Hindlimb muscle (tissue), 1 donor: ENCODE measurements around the gene LRP2. TPM values are rescaled to one million over a fixed set of nuclear protein-coding genes. Genes with fewer than 3 reads are reported as not detected.
"Not testable (repeated sequence)": the region's sequence is repeated elsewhere in the genome, so short reads cannot be mapped to it uniquely, and the experiment has no call there.

ENCODE experiments used
- DNase-seq: peaks from one replicate; pipeline ENCODE4 v3.0.0-alpha.2; 2013
- polyA plus RNA-seq: library from polyadenylated mRNA; unstranded; fragments of 120-200 nt; gene quantifications from one replicate; pipeline ENCODE4 v1.2.1, GENCODE V29; 2013; ENCODE audit not compliant: insufficient read length

The LRP2 gene
- polyA plus RNA-seq = 0.05 TPM

DNA sequence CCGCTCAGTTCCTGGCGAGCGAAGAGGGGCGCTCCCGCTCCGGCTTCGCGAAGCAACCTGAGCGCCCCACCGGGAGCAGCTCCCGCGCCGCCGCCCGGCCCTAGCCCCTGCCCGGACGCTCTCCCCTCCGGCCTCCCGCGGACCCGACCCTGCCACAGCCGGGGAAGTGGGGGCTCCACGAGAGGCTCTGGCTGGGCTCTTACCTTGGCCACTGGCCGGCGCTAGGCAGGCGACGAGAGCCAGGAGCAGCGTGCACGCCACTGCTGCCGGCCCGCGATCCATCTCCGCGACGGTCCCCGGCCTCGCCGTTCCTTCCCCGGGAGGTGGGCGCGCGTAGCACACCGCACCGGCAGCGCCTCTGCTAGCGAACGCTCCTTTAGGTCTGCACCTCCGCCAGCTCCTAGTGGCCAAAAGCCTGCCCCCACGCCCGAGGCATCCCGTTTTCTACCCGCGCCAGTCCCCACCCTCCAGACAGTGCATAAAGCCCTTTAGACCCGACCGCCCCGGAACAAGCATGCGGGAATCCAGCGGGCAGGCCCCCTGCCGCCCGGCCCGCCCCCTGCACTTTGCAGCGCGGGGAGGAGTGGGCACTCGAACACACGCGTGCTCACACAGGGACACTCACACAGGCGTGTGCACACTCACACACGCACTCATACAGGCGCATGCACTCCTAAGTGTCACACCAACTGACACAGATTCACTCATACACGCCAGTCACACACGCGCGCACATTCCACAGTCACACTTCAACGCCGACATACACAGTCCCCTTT, at the start of gene LRP2:
LRP2 (minus strand) TSS at position 417 of the 776 bp plus-strand sequence; CDS start at position 282, 135 bp downstream.
- no peak for DNase-seq

DNA sequence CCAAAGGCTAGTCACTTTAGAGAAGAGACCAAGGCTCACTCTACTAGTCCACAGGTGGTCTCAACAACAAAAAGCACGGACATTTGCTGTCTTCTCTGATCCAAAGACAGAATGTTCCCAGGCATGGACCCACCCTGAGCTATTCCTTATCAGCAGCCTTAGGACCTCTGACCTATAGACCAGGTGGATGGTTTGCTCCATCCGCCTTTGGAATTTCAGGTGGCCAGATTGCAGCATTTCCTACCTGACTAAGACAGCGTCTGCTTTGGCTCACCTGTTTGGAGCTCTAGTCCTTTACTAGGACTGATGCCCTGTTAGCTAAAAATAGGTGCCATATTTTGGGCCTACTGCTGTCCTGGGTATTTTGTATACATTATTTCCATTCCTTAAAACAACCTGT, 44.6 kb upstream of the LRP2 start:
- no peak for DNase-seq

- DNase-seq = not testable (repeated sequence)
Measured at GRCh38 chr2:169399491-169399890, 37.2 kb upstream of the LRP2 start.

DNA sequence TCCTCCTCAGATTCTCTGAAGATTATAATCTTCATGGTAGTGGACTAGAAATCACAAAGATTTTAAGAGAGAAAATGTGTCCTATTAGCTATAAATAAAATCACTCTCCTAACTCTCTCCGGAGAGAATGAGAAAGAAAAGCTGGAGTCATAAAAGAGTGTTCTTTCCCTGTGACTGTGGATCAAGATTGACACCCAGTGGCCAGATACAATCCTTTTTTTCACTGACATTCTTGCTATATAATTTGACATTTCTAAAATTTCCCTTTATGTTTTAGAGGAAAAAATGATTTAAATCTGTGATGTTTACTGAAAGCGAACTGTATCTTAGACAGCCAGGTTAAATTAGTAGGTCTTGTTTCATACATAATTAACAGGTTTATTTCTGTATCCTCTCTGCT, 35.4 kb upstream of the LRP2 start:
- DNase-seq = no peak

- DNase-seq = no peak
Measured at GRCh38 chr2:169395821-169396374, 33.6 kb upstream of the LRP2 start.

GRCh38 chr2:169393068-169393590, 30.8 kb upstream of the LRP2 start:
- DNase-seq = no peak

DNA sequence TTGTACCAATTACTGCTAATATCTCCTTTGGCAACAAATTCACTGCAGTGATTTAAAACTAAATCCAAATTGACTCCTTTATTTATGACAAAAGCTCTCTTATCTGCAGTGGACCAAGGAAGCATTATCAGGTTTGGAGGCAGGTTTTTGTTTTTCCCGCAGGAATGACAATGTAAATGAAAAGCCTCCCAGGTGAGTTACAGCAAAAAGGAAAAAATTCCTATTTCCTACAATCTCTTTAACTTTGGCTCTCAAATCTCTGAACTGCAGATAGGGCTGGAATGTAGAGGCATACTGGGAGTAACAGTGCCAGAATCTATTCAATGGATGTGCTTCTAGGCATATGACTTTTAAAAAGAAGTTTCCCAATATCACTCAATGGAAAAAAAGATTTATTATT, 28.9 kb upstream of the LRP2 start:
- no peak for DNase-seq

DNA sequence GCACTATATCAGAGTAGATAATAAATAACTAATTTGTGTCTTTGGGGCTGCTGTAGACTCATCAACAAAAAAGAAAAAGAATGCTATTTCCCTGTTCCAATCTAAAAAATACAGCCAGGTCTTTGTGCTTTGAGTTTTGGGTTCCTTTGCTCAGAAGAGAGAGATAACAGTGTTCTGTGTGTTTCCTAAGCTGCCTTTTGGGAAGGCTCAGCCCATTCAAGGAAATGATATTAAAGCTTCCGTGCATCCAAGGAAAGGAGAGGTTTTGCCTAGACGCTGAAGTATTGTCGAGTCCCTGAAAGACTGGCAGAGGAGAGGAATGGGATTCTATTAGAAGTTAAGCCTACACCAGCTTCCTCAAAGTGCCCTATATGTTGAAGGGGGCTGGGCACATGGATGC, 25.8 kb upstream of the LRP2 start:
- no peak for DNase-seq

GRCh38 chr2:169386722-169387121, 24.4 kb upstream of the LRP2 start:
- DNase-seq = no peak

GRCh38 chr2:169384816-169385215, 22.5 kb upstream of the LRP2 start:
- DNase-seq = no peak

DNA sequence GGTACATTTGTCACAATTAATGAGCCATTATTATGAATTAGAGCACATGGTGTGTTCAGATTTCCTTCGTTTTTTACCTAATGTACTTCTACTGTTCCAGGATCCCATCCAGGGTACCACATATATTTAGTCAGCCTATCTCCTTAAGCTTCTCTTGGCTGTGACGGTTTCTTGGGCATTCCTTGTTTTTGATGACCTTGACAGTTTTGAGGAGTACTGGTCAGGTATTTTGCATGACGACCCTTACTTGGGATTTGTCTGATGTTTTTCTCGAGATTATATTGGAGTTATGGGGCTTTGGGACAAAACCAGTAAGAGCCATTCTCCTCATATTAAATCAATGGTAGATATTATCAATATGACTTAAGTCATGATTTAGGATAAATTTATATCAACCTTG, 10.2 kb upstream of the LRP2 start:
- no peak for DNase-seq

DNA sequence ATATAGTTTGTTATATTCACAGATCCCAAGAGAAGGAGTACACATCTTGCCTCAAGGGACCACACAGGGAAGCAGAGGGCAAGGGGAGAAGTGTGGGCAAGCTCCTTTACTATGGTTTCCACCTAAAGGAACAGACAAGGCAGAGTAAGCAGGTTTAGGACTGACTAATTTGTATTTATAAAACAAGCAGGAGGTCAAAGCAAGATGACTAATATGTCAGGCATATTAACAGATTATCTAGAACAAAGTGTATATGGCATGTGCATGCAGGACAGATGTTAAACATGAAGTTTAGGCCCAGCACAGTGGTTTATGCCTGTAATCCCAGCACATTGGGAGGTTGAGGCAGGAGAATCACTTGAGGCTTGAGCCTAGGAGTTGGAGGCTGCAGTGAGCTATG, 3.7 kb upstream of the LRP2 start:
- no peak for DNase-seq

DNA sequence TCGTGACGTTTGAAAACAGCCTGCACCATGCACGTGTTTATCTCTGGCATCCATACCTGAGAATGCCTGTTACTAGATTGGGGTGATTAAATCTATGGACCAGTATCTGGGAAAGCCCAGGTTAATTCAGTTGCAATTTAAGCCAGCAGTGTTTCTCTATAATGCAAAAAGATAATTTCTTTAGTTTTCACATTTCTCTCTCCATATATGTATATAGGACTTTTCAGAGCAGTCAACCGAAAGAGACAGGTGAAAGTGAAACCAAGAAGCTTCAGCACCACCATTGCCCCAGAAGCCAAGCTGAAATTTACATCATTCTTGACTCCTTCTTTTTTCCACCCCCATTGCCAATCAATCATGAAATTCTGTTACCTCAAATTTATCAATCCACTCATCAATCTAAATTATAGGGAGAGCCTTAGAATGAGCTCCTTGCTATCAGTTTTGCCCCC, 2.7 kb upstream of the LRP2 start:
- no peak for DNase-seq

DNA sequence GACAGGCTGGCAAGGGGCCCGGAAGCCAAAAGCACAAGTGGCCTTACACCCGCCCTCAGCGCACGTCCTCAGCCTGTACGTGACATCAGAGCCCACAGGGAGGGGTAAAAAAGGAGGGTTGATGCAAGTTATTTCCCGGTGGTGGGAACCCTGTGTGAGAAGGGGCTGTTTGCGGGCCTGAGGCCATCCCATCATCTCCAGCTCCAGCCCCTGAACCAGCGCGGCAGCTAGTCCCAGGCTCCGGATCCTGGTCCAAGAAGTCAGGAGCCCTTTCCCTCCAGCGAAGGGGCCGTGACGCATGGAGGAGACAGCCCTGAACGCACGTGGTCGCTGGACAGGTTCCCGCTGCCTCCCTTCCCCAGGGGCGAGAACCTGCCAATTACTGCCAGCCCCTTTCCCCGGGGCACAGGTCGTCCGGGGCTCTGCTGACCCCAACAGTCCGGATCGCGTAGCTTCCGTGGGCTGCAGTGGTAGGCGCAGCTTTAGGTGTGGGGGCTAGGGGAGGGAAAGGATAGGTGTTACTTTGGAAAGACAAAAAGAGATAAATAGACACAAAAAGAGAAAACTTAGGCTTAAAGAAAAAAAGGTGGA, 1.3 kb upstream of the LRP2 start:
- no peak for DNase-seq

DNA sequence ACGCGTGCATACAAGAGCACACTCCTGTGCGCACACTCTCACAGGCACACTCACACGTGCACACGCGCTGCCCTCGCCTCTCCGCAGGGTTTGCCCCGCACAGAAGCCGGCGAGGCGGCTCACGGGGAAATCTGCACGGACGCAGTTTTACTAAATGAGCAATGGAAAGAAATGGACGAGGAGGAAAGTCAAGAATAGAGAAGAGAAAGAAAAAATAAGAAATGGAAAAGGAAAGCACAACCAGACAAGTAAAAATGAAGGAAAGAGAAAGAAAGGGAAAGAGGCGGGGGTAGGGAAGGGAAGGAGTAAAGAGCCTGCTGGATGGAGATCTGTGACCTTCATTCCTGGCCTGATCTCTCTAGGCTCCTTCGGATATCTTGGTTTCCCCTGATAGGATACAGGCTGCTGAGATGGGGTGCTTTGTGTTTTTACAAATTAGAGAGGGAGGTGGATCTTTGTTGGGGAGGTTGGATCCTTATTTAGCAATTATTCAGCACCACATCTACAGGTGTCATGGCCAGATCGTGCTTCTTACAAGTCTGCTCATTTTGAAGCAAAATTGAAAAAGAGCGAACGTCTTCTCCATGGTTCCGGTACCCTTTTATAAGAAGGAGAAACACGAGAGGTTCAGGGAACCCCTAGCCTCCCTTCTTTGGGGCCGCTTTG, 693 bp upstream of the LRP2 start:
- no peak for DNase-seq

DNA sequence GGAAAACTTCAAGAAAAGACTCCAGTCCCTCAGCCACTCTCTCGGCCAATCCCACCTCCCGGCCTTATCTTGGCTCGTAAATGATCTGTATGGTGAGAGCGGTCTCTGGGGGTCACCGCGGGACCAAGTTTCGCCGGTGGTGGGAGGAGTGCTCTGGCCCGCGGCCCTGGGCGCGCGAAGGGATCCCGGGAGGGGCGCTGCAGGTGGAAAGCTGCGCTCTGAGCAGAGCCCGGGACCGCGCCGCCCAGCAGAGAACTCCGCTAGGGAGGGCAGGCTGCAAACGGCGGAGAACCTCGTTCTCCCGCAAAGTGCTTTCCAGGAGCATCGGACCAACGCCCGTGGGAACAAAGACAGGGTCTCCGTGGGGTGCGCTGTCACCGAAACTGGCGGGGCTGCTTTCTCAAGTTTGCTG, 622 bp downstream of the LRP2 start:
- DNase-seq = no peak

GRCh38 chr2:169360984-169361705, 1.2 kb downstream of the LRP2 start:
- no peak for DNase-seq

GRCh38 chr2:169358016-169358415, 4.3 kb downstream of the LRP2 start:
- no peak for DNase-seq

- no peak for DNase-seq
Measured at GRCh38 chr2:169354244-169354643, 8.1 kb downstream of the LRP2 start.

DNA sequence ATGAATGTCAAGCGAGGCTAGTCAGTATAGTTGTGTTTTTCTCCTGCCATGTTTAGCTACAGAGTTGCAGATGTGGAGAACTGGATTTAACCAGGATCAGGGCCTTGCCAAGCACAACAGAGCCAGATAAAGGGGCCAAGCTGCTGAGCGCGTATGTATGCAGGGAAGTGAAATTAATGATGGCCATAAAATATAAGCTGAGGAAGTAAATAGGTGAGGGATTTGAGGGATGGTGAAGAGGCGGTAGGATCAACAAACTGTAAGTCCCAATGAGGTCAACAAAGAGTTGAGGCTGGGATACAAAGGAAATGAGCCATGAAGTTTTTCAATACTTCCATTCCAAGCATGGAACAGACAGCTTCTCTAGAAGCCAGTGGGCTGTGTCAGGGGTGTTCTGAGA, 10.6 kb downstream of the LRP2 start:
- no peak for DNase-seq

DNA sequence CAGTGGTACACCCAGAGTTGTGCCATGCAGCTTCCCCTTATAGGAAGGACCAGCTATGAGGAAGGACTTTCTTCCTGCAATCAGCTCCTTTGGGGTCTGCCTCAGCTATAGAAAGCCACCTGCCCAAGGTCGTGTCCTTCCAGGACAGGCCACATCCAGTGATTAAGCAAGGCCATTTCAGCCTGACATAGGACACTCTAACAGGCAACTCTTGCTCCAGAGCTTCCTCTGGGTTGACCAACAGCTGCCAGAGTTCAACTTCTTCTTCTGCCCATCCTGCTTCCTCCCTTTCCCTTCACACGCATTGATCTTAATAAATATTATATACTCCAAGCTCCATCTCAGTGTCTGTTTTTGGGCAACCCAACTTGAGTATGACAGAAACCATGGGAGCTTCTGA, 12.8 kb downstream of the LRP2 start:
- no peak for DNase-seq

DNA sequence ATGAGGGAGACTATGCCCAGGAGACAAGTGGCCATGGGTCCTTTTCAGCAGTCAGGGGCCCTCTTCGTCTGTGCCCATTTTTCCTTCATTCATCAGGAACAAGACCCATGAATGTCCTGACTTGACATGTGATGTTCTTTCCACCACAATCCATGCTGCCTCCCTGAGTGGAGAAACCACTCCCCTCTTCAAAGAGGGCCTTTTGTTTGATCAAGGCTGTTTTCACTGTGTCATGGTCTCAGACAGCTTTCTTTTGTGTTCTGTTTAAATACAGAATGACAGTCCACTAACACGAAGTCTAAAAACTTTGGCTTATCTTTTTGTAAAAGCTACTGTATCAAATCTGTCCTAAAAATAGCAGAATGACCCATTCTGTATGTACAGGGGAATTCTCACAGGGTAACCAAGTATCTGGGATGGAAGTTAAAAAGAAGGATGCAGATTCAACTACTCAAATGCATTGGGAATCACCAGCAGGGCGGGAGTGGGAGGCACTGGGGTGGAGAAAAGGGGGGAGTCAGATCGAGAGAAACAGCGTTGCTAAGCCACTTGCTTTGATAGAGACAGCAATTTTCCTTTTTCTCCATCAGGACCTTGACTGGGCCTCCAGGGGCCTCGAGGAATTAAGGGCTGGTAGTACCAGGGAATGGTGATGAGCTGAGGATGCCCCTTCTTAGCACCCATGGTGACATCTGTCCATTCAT, 13.9 kb downstream of the LRP2 start:
- no peak for DNase-seq
